Islet precursor cell (in vitro differentiated cells): ENCODE data around the gene GRID2.

Experiments
- DNase-seq: peaks from one replicate; pipeline ENCODE4 v3.0.0-alpha.2; 2018

The GRID2 gene

DNA sequence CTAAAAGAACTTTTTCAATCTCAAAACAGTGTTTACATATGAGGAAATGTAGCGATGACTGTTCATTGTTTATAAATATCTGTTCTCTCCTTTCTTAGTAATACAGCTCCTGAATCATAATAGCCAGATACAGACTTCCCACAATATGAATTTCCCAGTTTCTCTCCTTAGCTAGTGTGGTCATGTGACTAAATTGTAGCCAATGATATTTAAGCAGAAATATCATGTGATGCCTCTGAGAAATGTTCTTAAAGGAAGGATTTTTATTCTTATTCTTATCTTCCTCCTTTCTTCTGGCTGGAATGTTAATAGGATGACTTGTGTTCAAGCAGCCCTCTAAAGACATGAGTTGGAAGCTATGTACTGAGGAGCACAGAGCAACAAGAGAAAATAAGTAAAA is 1141.1 kb downstream of the GRID2 start:
- no peak for DNase-seq

DNA sequence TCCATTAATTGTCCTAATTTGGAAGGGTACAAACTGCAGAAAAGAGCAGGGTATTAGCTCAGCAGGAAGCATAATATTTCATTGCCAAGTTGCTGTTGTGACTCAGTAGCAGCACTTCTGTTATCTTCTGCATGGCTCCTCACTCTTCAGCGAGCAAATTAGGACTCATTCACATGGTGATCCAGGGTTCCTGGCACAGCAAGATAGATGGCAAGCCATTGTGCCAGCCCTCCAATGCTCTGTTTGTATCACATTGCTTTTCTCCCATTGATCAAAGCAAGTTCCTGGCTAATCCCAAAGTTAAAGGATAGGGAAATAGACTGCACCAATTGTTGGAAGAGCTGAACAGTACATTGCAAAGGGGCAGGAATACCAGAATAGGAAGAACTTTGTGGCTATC is 1142.3 kb downstream of the GRID2 start:
- DNase-seq: no peak

DNA sequence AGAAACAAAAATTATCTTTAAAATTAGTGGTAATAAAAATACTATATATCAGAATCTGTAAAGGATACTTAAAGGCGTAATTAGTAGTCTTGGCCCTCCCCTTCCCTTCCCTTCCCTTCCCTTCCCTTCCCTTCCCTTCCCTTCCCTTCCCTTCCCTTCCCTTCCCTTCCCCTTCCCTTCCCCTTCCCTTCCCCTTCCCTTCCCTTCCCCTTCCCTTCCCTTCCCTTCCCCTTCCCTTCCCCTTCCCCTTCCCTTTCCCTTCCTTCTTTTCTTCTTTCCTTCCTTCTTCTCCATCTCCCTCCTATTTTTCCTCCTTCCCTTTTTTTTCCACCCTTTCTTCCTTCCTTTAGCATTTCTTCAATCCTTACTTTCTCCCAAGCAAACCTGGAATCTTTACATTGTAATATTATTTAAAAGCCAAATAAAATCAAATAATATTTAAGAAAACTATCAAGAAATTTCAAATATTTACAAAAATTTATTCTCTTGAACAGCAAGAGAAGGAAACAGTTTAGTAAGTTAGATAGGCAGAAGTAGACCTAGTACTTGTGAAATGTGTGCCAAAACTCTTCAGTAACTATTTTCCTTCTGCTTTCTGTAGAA is 1145.0 kb downstream of the GRID2 start:
- no peak for DNase-seq

DNA sequence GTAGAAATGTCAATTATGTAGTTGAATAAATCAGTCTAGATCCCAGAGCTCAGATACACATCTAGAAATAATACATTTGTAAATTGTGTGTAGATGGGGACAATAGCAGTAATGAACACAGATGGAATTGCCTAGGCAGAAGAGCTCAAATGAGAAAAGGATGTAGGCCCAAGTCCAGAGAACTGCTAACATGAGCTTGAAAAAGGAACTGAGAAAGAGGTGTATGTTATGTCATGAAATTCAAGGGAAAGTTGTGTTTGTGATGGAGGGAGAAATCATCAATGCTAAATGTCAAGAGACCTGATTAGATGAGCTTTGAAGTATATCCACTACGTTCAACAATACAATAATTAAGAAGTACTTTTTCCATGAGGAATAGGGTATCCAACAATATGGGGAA is 1148.2 kb downstream of the GRID2 start:
- DNase-seq: no peak

DNA sequence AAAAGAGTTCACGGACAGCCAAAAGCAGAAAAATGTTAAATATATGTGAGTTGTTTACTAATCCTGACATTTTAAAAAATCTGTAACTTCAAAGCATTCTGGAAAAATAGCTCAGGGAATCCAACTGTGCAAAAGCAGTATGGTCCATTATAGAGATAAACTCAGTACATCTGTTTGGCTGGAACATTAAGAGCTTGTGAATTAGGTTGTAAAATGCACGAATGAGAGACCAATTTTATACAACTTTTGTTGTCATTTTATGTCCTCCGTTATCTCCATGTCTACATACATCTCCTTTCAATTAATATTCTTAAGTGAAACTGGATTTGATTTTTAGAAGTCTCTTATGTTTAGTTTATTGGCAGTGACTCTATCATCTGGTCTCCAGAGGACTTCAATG is 1157.8 kb downstream of the GRID2 start:
- DNase-seq: no peak

DNA sequence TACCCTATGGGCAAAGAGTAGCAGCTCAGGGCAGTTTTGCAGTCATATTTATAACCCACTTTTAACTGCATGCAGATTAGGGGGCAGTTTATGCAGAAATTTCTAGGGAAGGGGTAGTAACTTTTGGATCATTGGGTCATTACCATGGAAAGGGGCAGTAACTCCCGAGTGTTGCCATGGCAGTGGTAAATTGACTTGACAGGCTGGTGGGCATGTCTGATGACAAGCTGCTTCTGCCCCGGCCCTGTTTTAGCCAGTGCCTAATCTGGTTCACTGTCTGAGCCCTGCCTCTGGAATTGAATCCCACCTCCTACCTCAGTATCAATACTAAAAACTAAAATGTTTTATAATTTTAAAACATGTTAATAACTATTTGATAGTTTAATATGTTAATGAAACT is 1162.7 kb downstream of the GRID2 start:
- DNase-seq: peak; percentile 48

DNA sequence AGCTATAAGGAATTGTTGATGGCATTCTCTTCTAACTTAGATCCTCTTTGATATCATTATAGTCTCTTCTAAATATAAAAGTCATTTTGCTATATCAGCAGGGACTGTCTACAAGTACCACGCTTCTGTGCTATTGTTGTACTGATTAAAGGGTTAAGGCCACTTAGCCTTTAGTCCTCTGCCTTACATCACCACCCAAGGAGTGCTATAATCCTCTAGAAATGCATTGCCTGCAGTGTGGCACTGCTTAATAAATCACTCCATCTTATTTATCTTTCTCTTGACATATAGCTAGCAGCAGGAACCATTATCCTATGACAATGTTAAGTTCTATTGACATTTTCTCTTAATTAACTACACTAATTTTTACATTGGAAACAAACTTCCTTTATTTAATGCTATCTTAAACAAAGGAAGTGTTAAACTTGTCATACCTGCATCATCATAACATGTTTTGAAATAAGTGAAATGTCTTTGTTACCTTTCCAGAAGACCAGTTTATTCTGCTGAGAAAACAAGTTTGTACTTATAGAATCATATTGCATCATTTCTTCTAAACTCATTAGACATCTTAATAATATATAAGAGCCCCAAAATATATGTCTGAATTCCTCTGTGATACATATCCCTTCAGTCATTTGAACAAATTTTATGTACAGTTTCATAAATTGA is 1163.9 kb downstream of the GRID2 start:
- DNase-seq: no peak

DNA sequence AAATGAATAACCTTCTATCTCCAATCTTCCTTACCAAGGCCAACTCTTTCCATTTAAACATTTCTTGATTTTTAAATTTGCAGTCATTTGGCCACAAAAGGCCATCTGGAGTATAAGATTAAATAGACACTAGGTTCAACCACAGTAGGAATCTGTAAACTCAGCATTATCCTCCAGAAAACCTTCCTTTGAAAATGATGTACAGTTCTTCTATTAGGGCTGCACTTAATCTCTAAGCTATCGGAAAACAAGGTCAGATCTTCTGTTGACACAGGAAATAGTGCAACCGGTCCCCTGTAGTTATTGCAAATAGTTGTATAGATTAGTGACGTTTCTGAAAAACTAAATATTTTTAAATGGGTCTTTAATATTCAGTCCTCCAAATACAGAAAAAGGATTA is 1165.8 kb downstream of the GRID2 start:
- DNase-seq: no peak

DNA sequence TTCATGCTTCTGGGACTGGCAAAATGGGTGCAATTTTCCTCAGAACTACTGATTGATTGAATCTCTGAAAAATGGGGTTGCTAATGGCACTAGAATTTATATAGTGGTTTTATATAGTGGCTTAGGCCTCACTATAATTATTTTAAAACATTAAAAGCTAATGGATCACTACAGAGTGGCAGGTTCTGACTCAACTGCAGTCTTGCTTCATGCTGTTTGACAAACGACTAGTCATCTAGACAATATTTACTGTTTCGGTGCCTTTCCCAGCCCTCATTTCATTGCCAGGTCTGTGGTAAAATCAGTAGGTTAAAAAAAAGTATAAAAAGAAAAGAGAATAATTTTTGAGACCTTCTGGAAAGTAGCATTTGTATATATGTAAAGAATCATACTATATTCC is 1172.0 kb downstream of the GRID2 start:
- DNase-seq: no peak

DNA sequence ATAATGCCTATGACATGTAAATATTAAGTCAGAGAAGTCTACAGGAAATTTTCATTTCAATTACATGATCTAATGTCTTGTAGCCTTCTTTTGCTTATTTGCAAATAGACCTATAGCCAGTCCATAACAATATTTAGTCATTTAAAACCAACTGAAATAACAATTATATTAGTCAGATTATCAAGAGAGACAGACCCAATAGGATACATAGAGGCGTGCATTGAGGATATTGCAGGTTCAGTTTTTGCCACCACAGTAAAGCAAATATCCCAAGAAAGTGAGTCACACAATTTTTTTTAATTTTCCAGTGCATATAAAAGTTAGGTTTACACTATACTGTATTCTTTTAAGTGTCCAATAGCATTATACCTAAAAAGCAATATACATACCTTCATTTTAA is 1175.0 kb downstream of the GRID2 start:
- DNase-seq: no peak

DNA sequence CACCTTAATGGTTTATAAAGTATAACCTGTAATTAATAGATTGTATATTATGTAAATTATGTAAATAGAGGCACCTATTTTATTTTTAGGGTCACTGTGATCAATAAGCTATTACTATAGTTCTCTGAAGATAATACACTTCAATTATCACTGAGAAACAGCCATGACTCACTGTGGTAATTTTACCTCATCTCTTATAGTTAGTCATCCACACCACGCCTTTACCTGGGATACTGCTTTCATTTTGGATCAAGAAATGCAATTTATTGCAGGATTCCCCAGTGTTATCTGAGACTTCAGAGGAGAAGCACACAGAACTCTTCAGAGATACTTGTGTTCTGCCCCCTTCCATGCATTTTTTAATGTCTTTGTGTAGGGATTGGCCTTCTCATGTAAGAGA is 1176.7 kb downstream of the GRID2 start:
- DNase-seq: no peak

DNA sequence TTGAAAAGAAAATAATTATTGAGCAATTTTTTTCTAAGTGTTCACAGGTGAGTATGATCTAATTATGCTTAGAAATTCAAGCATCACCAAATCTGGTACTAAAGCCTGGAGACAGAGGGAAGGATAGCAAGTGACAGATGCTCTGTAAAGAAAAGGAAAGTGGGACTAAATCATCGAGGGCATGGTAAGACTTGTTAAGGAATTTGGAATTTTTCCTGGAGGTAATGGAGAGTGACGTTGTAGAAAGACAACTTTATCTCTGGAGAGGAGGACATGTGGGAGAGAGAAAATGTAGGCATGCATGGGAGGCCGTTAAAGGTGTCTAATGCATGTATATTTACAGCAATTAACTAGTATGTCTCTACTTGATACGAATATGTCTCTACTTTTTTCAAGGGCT is 1191.6 kb downstream of the GRID2 start:
- no peak for DNase-seq

DNA sequence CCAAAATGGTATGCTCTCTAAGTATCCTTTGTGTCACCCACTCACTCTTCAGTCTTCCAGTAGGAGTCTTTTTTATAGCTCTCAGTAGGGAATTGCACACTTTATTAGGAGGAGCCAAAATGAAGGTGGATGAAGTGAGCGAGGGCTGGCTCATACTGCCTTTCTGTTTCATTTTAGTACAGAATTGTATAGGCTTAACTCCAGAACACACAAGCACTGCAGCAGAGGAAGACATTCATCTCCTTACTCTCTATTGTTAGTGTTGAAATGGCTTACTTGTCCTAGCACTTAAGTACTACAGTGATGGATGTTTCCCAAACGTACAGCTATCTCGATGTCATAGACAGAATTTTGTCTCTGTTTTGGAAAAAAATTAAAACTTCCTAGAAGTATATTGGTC is 1197.5 kb downstream of the GRID2 start:
- DNase-seq: no peak

DNA sequence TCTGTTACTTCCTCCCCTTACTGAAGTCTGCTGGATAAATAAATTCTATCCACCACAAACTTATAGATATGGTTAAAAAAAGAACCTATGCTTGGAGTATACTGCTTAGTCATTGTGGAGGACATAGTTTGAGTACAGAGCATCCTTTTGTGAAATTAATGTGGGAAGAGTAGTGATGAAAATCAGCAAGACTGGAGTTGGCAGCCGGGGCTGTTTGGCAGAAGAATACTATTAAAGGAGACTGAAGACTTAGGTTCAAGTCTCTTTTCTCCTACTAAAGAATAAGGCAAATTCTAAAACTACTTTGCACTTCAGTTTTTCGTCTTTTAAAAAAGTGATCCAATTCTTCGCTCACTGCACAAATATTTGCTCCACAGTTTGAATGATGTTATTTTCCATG is 1198.2 kb downstream of the GRID2 start:
- DNase-seq: no peak

DNA sequence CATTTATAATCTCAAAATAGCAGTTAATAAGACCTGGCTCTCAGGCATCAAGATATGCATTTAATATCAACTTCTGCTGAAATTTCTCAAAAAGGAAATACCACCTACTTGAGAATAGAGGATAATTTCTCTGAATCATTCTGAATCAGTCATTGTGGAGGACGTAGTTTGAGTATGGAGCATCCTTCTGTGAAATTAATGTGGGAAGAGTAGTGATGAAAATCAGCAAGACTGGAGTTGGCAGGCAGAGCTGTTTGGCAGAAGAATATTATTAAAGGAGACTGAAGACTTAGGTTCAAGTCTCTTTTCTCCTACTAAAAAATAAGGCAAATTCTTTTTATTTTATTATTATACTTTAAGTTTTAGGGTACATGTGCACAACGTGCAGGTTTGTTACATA is 1199.2 kb downstream of the GRID2 start:
- DNase-seq: no peak

DNA sequence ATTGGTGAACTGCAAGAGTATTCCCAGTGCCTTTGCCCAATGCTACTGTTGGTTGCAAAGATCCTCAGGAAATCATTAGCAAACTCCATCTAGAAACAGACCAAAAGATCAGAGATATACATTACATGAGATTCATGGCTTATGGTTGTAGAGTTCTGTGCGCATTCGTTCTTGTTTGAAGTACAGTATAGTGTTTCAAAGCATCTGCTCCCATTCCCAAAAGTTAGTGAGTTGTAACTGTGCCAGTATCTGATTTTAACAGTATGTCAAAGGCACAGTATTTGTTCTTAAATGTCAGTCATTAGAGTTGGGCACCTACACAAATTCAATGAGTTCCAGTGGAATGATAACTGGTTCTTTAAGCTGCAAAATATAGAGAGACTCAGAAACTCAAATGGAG is 1210.1 kb downstream of the GRID2 start:
- DNase-seq: no peak

DNA sequence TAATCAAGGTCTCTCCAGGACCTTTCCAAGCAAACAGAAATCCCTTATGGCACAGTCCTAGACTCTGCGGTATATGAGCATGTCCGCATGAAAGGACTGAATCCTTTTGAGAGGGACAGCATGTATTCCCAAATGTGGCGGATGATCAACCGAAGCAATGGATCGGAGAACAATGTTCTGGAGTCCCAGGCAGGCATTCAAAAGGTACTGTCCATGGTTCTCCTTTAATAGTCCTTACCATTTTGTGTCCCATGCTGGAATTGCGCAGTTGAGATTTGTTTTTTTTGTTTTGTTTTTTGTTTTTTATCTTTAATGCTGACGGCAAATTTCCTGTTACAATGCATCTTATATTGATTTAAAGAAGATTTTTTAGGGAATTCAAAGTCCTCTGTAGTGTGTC is 1211.4 kb downstream of the GRID2 start:
- DNase-seq: no peak

DNA sequence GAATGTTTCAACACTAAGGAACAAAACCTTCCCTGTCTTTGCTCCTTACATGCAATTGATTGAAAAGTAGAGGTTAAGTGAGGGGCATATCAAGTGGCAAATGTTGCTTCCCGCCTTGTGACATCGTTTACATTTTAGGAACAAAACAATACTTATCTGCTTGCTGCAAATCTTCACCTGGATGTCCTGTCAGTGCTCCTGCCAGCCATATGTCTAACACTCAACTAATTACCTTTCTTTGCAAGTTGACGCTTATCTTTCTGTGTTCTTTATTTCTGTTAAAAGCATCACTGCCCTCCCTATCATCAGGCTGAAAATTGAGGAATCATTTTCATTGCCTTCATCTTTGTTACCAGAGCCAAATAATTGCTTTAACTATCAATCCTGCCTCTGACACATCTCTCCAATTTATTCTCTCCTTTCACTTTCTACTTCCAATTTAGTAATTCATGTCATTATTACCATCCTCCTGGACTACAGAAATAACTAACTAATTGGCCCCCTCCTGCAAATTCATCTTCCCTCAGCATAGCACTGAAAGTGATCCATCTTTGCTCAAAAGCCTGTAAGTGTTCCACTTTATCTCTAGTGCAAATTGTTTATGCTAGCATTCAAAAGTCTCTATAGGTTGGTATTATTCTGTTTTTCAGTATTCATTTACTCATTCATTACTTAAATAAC is 1226.1 kb downstream of the GRID2 start:
- DNase-seq: no peak

DNA sequence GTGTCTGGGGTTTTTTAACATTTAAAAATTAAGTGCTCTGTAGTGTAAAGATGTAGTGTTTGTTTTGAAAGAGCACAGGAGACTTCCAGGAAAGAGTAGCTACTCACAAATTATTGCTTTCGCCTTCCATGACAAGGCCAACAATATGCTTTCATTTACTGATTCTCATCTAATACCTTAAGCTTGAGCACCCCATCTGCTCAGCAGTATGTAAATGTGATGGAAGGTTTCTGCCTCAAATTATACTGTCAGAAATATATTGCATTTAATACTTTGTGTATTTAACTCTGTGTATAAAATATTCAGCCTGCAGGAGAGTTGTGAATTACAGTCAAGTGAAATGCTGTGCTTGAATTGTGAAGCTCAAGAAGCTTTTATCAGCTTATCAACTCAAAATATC is 1228.5 kb downstream of the GRID2 start:
- no peak for DNase-seq

DNA sequence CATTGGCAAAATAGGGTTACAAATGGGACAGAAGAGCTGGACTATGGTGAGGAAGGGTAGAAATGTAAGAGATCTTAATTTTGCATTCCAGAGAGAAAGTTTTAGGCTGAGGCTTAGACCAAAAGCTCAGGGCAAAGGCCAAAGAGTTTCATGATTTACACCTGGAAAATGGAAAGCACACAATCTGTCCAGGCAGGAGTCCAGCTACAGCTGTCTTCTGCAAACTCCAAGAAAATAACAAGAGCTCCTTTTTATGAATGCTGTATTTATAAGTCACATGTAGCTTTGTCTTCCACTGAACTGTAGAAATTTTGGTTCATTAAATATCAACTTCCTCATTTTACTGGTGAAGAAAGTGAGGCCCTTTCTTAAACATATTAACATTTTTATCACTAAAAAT is 1236.8 kb downstream of the GRID2 start:
- no peak for DNase-seq

DNA sequence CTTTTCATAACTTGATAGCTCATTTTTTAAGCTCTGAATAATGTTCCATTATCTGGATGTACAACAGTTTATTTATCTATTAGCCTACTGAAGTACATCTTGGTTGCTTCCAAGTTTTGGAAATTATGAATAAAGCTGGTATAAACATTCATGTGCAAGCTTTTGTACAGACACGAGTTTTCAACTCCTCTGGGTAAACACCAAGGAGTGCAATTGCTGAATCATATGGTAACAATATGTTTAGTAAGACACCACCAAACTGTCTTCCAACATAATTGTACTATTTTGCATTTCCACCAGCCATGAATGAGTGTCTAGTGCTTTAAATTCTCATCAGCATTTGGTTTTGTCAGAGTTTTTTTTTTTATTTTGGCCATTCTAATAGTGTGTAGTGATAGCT is 1258.1 kb downstream of the GRID2 start:
- DNase-seq: no peak

DNA sequence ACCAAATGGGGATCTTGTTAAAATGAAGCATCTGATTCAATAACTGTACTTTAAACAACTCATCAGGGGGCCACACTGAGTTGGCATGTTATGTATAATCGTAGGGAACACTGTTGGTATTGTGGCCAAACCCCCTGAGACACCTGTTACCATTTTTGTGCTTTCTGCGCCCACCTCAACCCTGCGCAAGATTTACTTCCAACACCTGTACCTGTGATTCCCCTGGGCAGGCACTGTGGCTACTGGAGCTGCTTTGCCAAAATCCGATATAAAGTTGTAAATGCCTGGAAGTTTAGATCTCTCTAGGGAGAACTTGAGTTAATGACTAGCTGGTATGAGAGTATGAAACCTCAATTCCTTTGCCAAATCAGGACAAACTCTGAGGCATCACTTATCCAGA is 1265.0 kb downstream of the GRID2 start:
- DNase-seq: no peak

DNA sequence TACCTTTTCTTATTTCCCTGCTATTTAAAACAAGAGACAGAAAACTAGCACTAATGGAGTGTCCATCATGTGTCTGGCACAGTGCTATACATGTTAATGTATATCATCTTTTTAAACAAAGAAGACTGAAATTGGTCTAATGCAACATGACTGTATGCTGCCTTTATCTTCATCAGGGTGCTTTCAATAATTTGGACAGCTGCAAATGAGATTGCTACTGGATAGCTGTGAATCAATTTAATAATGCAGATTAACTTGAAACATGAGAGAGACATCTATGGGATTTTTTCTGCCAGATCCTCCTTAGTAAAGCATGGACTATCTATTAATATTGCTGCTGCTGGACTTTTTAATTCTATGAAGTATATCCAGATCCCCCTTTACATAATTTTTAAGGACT is 1269.5 kb downstream of the GRID2 start:
- DNase-seq: no peak

DNA sequence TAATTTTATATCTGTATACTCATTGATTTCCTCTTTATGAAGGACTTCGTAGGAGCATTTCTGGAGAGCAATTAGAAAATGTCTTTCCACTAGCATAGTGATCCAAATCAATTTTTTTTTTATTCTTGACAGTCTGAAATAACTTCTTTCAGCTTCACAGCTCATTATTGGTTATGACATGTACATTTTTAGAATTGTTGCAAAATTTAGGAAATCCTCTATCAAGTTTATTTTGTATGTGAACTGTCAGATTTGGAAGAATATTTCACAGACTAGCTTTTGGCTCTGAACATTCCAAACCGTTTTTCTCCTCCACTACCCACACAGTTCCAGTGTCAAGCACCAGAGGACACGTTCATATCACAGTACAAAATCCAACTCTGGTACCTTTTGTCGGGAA is 1275.2 kb downstream of the GRID2 start:
- no peak for DNase-seq

DNA sequence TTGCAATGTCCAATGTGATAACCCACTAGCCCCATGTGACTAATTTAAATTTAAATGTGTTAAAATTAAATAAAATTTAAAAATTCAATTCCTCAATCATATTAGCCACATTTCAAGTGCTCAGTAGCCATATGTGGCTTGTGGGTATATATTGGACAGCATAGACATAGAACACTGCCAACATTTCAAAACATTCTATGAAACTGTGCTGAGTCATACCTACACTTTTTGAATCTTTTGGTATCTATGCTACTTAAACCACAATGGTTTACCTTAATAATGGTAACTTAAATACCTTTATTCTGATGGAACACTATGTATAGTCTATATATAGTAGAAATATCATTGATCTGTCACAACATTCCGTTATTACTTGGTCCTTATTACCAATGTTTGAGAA is 1301.4 kb downstream of the GRID2 start:
- DNase-seq: no peak
